Posterior cingulate gyrus (tissue), 11 donors: ENCODE measurements around the gene APC2.
A peak's percentile ranks its signal among the peaks of the same experiment; 100 is the strongest.
"Not testable (repeated sequence)": the region's sequence is repeated elsewhere in the genome, so short reads cannot be mapped to it uniquely, and the experiment has no call there.

Experiments used
- DNase-seq, 10 donors: peaks; one replicate each; pipeline versions ENCODE4 v3.0.0 to v3.0.0-alpha.2; 2020 to 2021; ENCODE audit warnings: mixed read lengths in 3 of 10
- intact Hi-C: fragments of 100-400 bp; cut with DNase I; formaldehyde crosslinking; loops from one replicate; pipeline ENCODE4 v1.15.1; 2023

The APC2 gene

DNA sequence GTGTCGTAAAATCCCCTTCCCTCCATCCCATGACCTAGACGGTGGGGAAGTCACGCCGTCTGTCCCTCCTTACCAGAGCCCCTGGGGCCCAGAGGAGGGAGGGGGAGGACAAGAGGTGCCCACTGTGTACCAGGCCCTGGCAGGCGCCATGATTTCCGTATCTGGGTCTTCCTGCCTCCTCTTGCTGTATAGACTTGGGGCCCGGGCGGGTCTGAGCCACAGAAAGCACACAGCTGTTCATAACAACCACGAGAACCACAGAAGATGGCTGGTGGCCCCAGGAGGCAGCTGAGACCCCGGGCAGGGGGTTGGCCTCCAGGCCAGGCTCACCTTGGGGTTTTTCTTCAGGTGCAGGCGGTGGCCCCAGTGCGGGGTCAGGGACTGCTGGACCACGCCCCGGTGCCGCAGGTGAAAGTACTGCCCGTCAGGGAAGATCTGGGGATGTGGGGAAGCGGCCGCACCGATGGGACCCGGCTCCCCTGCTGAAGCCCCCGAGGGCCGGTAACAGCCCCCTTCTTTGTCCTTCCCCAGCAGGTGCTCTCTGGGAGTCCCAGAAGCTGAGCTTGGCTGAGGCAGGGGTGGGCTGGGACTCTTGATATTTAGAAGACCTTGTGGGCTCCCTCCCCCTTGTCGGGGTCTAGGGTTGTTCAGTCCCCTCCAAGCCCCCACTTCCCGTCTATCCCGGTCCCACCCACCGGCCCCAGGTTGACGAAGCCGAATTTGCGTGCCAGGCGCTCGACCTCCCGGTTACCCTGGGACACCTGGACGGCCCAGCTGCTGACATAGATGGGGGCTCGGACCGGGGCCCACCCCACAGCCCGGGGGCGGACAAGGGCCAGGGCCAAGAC is 39.8 kb downstream of the APC2 start:
- intact Hi-C loops, result loop anchor here (1.0 kb wide), 1 partner anchor 10 kb away; the partner anchor contains the start of gene C19orf25
- DNase-seq, result peak in 3 of 10 donors; percentile 65 to 86 (median 81)

DNA sequence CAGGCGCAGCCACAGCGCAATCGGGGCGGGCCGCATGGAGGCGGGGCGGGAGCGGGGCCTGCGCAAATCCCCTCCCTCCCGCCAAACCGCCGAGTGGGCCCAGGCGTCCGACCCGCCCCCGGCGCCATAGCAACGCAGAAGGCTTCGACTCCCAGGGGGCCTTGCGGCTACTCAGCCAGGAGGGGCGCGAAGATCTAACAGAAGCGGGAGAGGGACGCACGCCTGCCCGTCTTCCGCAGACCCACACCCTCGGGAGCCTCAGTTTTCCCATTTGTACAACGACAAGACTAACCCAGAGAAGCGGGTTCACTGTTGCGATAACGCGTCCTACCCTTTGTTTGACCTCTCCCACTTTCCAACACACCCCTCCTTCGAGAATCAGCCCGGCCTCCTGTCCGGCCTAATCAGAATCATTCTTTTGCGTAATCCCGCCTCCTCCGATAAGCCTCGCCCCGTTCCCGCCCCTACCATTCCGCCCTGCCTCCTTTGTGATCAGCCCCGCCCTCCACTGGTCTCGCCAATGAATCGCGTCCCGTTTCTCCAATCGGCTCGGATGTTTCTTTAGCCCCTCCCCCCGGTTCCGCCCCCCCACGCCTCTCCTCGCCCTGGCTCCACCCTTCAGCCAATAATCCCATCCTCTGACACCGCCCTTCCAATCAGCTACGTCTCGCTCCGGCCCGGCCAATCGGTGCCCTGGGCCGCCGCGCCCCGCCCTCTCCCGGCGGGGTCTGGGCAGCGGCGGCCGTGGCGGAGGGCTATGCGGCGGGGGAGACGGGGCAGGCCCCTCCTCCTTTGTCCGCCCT is 40.6 kb downstream of the APC2 start, which contains the start of gene PCSK4:
Gene PCSK4, minus strand, starts transcription at position 40 of the 803 bp plus-strand sequence. Its CDS starts 4 bp downstream, at position 36.
- DNase-seq, result peak; percentile 98 to 100 (median 99)
- intact Hi-C loops, result loop anchor here (1.0 kb wide), 1 partner anchor 11 kb away; the partner anchor contains the start of gene C19orf25

DNA sequence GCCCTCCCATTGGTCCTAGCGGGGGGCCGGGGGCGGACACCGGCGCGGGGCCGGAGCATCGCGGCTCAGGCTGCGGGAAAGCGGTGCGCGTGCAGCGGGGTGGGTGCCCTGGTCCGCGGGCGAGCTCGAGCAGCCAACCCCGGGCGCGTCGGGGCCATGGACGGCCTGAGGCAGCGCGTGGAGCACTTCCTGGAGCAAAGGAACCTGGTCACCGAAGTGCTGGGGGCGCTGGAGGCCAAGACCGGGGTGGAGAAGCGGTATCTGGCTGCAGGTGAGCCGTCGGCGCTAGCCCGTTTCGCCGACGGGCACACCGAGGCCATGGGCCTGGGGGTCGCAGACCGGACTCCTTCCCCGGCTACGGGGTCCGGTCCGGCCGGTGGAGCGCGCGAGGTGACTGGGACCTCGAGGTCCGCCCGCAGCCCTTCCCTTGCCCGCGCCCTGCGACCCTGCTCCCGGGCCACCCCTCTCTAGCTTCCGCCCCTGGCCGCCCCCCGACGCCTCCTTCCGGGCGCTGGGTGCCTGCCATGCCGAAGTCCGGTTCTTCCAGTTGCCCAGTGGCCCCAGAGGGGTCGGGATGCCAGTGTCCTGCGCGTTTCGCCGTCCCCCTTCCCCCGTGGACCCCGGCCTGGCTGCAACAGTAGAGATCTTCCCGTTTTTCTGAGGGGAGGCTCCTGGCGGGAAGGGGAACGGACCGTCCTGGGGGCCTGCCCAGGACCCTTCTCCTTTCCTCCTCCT is 41.4 kb downstream of the APC2 start, which contains the start of gene REEP6:
Gene REEP6, plus strand, starts transcription at position 68 of the 735 bp plus-strand sequence. Its CDS starts 89 bp downstream, at position 157.
- intact Hi-C loops, result no loop called here
- peak in 2 of 10 donors; percentile 9 to 88 for DNase-seq

DNA sequence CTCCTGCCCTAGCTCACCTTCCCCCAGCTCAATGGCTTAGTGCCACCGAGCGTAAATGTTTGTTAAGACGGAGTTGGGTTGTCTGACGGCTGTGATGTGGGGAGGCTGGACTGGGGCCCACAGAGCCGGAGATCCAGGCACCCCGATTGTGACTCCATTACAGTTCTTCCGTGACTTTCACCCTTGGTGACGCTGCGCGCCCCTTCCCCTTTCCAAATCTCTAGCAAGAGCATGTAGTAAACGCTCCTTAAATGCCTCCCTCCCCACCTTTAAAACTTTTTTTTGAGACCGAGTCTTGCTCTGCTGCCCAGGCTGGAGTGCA is 41.9 kb downstream of the APC2 start:
- intact Hi-C loops, result no loop called here
- peak in 2 of 10 donors; percentile 78 to 79 for DNase-seq

DNA sequence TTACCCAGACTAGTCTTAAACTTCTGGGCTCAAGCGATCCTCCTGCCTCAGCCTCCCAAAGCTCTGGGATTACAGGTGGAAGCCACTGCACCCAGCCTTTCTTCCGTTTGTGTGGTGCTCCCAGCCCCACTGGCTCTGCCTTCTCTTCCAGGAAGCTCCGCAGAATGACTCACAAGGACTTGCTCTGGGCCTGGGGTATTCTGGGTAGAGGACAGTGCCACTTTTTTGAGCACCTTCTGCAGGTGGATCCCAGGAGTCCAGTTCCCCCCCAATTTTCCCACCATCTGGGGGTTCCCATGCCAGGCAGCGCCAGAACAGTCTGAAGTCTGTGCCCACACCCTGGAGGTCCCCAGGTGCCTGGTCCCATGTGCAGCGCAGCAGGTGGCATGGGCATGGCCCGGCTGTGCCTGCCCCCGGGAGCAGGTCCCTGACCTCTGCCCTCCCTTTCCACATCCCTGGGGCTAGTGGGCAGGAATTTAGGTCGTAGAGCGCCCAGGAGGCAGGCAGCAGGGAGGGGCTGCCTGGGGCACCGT is 42.6 kb downstream of the APC2 start:
- no peak for DNase-seq
- intact Hi-C loops, result no loop called here

DNA sequence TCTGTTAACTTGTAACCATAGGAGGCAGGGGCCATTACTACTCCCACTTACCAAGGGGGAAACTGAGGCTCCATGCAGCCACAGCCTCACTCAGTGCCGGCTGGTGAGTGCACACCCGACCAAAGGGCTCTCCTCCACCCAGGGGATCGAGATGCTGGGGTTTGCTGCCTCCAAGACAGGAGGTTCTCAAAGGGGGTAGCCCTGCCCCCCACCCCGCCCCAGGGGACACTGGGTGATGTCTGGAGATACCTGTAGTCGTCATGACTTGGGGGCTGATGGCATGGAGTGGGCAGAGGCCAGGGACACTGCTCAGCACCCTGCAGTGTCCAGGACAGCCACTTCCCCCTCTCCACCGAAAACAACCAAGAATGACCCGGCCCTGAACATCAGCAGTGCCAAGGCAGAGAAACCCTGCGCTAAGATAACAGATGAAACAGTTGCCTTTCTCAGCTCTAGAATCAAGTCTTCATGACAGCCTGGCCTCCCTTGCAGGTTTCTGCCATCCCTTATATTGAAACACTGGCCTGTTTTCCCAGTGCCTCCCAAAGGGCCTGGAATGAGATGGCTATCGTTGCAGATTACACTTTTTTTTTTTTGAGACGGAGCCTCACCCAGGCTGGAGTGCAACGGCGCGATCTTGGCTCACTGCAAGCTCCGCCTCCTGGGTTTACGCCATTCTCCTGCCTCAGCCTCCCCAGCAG is 44.3 kb downstream of the APC2 start:
- intact Hi-C loops, result no loop called here
- DNase-seq, result no peak

DNA sequence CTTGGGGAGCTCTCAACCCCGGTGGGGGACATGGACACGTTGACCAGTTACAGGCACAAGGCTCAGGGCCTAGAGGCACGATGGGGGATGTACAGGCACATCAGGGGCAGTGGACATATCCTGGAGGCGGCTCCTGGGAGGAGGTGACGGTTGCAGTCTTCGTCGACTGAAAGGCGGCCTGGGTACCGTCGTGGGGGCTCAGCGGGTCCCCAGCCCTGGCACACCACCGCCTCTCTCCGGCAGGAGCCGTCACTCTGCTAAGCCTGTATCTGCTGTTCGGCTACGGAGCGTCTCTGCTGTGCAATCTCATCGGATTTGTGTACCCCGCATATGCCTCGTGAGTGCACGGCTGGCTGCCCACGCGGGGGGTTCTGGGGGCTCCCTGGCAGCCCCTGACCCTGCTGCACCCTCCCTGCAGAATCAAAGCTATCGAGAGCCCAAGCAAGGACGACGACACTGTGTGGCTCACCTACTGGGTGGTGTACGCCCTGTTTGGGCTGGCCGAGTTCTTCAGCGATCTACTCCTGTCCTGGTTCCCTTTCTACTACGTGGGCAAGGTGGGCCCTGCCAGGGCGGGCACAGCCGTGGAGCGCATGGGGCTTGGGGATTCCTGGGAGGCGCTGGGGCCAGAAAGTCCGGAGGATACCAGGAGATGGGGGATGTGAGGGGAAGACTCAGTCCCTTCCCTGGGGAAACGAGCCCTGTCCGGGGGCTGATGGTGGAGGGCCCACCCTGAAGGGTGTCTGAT is 45.3 kb downstream of the APC2 start:
- intact Hi-C loops, result no loop called here
- peak in 1 of 10 donors; percentile 76 for DNase-seq

DNA sequence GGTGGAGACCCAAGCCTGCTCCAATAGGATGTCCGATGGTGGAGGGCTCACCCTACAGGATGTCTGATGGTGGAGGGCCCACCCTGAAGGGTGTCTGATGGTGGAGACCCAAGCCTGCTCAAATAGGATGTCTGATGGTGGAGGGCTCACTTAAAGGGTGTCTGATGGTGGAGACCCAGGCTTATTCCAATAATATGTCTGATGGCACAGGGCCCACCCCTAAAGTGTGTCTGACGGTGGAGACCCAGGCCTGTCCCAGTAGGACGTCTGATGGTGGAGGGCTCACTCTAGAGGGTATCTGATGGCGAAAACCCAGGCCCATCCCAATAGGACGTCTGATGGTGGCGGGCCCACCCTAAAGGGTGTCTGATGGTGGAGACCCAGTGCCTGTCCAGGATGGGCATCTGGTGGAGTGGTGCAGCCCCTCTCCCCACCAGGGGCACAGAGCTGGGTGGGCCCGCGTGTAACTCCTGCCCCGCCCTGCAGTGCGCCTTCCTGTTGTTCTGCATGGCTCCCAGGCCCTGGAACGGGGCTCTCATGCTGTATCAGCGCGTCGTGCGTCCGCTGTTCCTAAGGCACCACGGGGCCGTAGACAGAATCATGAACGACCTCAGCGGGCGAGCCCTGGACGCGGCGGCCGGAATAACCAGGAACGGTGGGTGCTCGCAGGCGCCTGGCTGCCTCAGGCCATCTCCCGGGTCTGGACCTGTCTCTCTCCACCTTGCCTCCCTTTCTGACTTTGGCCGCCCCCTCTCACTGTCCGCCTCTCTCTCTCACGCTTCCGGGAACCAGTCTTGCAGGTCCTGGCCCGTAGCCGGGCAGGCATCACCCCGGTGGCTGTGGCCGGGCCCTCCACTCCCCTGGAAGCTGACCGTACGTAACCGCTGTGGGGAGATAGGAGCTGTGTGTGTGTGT is 46.1 kb downstream of the APC2 start:
- intact Hi-C loops, result no loop called here
- peak in 1 of 10 donors; percentile 77 for DNase-seq

DNA sequence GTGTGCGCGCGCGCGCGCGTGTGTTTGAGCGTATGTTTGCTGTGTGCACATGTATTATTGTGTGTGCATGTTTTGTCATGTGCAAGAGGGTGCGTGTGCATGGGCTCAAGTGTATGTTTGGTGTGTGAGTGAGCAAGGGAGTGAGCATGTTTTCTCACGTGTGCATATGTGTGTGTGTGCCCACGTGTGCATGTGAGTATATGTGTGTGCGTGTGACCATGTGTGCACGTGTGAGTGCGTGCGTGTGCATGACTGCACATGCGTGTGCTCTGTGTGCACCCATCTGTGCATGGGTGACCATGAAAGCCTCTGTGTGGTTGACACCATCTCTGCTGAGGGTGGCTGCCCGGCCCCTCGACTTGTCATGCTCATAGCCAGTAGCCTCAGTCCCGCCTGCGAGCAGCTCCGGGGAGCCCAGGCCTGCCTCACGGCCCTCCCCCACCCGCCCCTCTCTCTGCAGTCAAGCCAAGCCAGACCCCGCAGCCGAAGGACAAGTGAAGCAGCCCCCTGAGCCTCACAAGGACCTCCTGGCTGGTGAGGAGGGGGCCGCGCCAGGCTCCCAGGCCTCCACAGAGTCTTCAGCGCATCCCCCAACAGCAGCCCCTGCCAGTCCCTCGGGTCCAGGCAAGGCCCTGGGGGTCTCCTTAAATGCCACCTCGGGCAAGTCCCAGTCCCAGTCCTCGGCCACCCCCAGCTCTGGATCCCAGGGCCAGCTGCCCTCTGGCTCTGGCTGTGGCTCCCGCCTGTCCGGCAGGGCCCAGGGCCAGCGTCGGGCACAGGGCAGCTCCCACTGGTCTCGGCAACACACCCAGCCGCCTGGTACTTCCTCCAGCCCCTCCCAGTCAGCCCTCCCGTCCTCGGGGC is 47.0 kb downstream of the APC2 start:
- intact Hi-C loops, result no loop called here
- peak in 1 of 10 donors; percentile 76 for DNase-seq

DNA sequence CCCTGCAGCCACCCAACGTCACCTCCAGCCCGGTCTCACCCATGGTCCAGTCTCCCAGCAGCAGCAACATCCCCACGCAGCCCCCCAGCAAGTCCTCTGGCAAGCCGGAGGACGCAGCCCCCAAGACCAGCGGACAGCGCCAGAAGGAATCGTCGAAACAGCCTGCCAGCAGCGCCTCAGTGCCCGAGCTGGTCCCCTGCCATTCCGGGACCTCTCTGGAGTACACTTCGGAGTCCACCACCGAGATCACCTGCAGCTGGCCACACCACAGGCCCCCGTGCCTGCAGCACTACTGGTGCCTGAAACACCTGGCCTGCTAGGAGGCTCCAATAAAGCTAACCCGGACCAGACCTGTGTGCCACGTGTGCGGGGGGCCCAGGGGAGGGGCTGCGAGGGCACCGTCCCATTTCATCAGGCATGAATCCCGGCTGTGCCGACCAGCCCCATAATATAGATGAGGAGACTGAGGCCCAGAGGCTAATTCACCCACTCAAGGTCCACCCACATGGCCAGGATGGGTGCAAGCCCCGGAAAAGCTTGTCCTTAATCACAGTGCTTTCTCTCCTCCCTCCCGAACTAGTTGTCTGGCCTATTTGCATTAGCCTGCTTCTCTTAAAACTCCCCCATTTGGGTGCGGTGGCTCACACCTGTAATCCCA is 47.8 kb downstream of the APC2 start:
- DNase-seq, result no peak
- intact Hi-C loops, result no loop called here

DNA sequence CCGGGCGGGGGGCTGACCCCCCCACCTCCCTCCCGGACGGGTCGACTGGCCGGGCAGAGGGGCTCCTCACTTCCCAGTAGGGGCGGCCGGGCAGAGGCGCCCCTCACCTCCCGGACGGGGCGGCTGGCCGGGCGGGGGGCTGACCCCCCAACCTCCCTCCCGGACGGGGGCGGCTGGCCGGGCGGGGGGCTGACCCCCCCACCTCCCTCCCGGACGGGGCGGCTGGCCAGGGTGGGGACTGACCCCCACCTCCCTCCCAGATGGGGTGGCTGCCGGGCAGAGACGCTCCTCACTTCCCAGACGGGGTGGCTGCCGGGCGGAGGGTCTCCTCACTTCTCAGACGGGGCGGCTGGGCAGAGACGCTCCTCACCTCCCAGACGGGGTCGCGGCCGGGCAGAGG is 49.3 kb downstream of the APC2 start:
- DNase-seq, result peak in 1 of 10 donors; percentile 62
- intact Hi-C loops, result not testable (repeated sequence)

DNA sequence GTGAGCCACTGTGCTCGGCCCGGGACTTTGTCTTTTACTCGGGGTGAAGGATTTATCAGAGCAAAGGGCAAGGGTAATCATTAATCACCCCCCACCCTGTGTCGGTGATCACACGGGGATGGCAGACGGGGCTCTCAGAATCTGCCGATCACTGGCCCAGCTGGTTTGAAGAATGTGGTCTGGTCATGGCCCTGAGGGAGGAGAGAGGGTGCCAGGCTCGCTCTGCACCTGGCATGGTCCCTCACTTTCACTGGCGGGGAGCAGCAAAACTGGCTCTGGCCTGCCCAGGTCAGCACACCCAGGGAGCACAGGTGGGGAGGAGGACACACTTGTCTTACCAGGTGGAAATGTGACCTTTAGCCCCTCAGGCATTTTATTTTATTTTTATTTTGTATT is 51.3 kb downstream of the APC2 start:
- intact Hi-C loops, result no loop called here
- no peak for DNase-seq

DNA sequence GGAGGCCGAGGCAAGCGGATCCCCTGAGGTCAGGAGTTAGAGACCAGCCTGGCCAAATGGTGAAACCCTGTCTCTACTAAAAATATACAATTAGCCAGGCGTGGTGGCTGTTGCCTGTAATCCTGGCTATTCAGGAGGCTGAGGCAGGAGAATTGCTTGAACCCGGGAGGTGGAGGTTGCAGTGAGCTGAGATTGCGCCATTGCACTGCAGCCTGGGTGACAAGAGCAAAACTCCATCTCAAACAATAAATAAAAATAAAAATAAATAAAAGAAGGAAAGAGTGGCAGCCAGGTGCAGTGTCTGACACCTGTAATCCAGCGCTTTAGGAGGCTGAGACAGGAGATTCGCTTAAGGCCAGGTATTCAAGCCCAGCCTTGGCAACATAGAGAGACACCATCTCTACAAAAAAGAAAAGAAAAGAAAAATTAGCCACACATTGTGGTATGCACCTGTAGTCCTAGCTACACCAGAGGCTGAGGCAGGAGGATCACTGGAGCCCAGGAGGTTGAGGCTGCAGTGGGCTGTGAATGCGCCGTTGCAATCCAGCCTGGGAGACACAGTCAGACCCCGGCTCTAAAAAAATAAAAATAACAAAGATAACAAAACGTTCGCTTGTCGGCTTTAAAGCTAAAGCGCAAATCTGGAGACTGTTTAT is 52.6 kb downstream of the APC2 start:
- intact Hi-C loops, result no loop called here
- DNase-seq, result no peak

DNA sequence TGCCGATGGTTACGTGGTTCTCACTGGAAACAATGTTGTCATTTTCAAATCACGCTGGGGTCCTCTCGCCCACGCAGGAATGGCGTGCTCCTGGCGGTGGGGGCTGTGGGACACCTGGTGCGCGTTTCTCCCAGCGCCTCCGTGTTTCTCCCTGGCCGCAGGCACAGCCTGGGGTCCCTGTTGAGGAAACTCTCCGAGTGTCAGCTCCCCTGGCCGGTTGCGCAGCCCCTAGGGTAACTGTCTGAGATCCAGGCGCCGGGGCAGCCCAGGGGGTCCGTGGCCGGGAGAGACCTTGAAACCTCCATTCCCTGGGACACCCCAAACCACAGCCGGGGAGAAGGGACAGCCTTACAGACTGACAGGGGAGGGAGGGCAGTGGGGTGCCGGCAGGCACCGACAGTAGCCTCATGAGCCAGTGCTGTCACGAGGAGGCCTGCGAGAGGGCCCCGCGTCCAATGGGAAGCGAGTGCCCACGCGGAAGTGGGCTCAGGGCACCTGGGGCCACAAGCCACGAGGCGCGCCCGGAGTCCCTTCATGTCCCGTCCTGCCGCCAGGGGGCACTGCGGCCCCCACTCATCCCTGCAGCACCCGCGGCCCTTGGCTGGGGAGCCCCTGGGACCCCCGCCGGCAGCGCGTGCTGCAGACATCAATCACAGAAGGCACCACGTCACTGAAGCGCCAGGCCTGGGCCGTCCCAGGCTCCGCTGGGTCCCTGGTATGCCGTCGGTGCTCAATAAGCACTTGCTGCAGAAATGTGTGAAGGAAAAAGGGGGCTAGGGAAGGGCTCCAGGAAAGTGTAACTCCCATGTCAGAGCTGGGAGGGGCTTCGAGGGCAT is 53.4 kb downstream of the APC2 start:
- intact Hi-C loops, result no loop called here
- peak in 6 of 10 donors; percentile 46 to 90 (median 53) for DNase-seq
